ENCODE measurements around the gene ZDHHC14.
A peak's percentile ranks its signal among the peaks of the same experiment; 100 is the strongest.

The ZDHHC14 gene

DNA sequence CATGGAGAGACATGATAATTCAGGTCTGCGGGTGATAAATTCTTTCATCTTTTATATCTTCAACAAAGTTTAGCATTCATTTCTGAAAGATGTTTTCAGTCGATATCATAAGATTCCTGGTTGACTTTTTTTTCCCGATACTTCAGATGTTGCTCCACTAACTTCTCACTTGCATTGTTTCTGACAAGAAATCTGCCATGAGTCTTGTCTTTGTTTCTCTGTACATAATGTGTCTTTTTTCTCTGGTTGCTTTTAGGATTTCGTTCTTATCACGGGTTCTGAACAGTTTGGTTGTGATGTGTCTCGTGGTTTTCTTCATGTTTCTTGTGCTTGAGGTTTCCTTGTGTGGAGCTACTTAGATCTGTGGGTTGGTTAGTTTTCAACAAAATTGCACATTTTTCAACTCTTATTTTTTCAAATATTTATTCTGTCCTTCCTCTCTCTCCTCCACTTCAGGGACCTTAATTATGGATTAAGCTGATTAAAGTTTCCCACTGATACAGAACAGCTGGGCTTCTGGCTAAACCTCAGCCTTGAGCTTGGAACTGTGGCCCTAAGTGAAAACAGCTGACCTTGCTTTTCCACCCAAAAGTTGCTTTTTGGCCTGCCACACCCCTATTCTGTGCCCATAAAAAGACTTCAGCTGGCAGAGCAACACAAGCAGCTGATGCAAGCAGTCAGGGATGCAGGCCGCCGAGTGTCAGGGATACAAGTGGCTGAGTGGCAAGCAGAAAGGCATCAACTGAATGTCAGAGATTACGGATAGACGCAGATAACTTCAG lies 344.2 kb downstream of the ZDHHC14 start:
- no peak for DNase-seq
- peaks cover 0 to 6% (median 4%) of the 10 kb centered on the region in 4 donors for H3K4me1 ChIP-seq
- H3K27me3 ChIP-seq: no peaks in the 10 kb centered on the region
- no peak overlapping the region for H3K4me3 ChIP-seq
- TF ChIP-seq, protein P1, sequence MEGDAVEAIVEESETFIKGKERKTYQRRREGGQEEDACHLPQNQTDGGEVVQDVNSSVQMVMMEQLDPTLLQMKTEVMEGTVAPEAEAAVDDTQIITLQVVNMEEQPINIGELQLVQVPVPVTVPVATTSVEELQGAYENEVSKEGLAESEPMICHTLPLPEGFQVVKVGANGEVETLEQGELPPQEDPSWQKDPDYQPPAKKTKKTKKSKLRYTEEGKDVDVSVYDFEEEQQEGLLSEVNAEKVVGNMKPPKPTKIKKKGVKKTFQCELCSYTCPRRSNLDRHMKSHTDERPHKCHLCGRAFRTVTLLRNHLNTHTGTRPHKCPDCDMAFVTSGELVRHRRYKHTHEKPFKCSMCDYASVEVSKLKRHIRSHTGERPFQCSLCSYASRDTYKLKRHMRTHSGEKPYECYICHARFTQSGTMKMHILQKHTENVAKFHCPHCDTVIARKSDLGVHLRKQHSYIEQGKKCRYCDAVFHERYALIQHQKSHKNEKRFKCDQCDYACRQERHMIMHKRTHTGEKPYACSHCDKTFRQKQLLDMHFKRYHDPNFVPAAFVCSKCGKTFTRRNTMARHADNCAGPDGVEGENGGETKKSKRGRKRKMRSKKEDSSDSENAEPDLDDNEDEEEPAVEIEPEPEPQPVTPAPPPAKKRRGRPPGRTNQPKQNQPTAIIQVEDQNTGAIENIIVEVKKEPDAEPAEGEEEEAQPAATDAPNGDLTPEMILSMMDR (IDR thresholded peaks at IDR 0.05): no peak
- intact Hi-C loops (cut with DNase I; ENCODE audit: low total_unique reads): no loop called here
- H3K36me3 ChIP-seq: no peaks in the 10 kb centered on the region
- H3K9me3 ChIP-seq: peaks cover 0 to 15% (median 4%) of the 10 kb centered on the region in 3 donors
- H3K27ac ChIP-seq: no peak overlapping the region

DNA sequence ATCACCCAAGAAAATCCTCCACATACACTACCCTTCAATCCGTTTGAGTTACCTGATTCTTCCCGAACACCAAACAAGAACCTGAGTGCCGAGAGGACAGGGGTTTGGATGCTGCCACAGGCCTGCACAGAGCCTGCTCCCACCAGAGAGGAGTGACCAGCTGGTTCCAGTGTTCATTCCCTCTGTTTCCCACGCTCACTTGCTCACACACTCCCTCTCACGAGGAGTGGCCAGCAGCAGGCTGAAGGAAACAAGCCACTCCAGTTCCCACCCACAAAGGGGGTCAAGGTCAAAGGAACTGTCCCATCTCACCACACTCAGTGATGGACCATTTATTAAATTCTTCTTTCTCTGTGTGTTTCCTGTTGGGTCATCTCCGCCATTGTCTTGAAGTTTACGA lies 344.8 kb downstream of the ZDHHC14 start:
- TF ChIP-seq, protein P1 (IDR thresholded peaks at IDR 0.05): no peak
- Histone ChIP-seq H3K27ac (no peak overlapping the region), H3K4me1 (peaks cover 0 to 6% (median 4%) of the 10 kb centered on the region in 4 donors), H3K4me3 (no peak overlapping the region), H3K36me3 (no peaks in the 10 kb centered on the region), H3K9me3 (peaks cover 0 to 15% (median 4%) of the 10 kb centered on the region in 3 donors), H3K27me3 (no peaks in the 10 kb centered on the region)
- no peak for DNase-seq
- intact Hi-C loops (cut with DNase I; ENCODE audit: low total_unique reads): no loop called here

DNA sequence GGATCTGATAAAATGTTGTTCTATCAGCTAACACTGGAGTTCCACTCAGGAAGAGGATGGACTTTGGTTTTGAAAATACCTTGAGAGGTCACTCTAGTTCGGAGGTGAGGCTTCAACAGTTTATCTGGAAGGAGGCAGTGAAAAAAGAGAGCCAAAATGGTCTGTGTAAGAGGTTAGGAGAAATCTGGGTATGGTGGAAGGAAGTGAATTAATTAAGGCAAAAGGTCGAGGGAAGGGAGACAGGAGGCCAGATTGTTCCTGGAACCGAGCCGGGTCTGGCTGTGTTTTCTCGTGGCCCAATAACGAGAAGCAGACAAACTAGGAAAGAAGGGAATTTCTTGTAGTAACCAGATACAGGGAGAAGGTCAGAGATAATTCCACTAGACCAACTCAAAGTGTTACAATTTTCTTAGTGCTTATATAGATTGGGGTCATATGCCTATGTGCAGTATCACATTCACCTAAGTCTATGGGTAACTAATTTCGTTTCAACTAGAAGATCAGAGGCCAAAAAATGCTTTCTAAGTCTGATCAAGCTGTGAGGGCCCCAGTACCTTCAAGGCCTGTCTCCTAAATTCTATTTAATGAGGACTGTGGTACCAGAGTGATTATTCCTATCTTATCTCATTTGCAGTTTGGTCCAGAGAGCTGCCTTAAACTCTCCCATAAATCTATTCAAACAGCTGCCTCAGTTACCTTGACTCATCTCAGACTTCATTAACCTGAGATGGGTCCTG lies 346.1 kb downstream of the ZDHHC14 start:
- peak in 1 of 2 donors; percentile 69 for DNase-seq
- Histone ChIP-seq H3K9me3 (peaks cover 0 to 15% (median 4%) of the 10 kb centered on the region in 3 donors), H3K27ac (peak overlapping the region in 1 of 2 donors; percentile 35), H3K36me3 (no peaks in the 10 kb centered on the region), H3K4me1 (peaks cover 0 to 6% (median 4%) of the 10 kb centered on the region in 4 donors), H3K4me3 (no peak overlapping the region), H3K27me3 (no peaks in the 10 kb centered on the region)
- TF ChIP-seq, protein P1 (IDR thresholded peaks at IDR 0.05): no peak
- intact Hi-C loops (cut with DNase I; ENCODE audit: low total_unique reads): no loop called here

Data from tibial artery (tissue), 4 donors.